Caki2 (cell line): Measurements from ENCODE around the gene SPOCK1. TPM values are rescaled to one million over a fixed set of nuclear protein-coding genes. Genes with fewer than 3 reads are reported as not detected.
"Not testable (repeated sequence)": the region's sequence is repeated elsewhere in the genome, so short reads cannot be mapped to it uniquely, and the experiment has no call there.

Experiments
- DNase-seq: peaks from one replicate; pipeline ENCODE4 v3.0.0-alpha.2; 2015; ENCODE audit warnings: low read depth
- in situ Hi-C: cut with HindIII; loops from 2 replicates; pipeline ENCODE4 v1.10.0; 2016; ENCODE audit warnings: low sequenced_read_pairs, low pct_unique_long_range_greater_than_20kb, mixed read lengths
- total RNA-seq: library from RNA; depleted of rRNA; stranded (reverse); fragments of >200 nt; shearing (Covaris generic); gene quantifications from 2 replicates; pipeline ENCODE4 v1.2.3, GENCODE V29; 2014; ENCODE audit warnings: low replicate concordance

SPOCK1 gene
- total RNA-seq, 1 experiment from 2014 or later, result 25.6 TPM

GRCh38 chr5:137410234-137411010, 88.7 kb downstream of the SPOCK1 start:
- in situ Hi-C loops, result no loop called here

GRCh38 chr5:137409736-137410135, 89.4 kb downstream of the SPOCK1 start:
- in situ Hi-C loops, result no loop called here
- no peak for DNase-seq

More at GRCh38 chr5:137410234-137411010, 88.7 kb downstream of the SPOCK1 start:
- DNase-seq, result no peak

- in situ Hi-C loops, result no loop called here
Observed at GRCh38 chr5:137407090-137407489, 92.0 kb downstream of the SPOCK1 start.

DNA sequence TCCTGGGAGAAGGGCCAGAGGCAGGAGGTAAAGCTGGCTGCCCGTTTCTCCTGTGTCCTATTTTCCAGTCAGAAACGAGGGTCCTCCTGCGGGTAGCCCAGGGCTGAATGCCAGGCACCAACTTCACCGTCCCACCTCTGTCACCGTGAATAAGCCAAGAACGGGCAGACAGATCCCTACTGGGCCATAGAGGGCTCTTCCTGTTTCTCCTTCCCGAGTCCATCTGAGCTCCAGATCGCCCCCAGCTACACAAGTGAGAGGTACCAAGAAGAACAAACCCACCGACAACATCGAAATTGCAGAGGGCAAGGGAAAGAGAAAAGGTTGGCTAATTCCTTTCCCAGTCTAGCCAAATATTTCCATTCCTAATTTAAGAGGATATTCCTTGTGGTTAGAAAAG, 93.7 kb downstream of the SPOCK1 start:
- DNase-seq, result no peak
- in situ Hi-C loops, result no loop called here

More at GRCh38 chr5:137407090-137407489, 92.0 kb downstream of the SPOCK1 start:
- no peak for DNase-seq

- no peak for DNase-seq
- in situ Hi-C loops, result no loop called here
Observed at GRCh38 chr5:137403869-137404268, 95.3 kb downstream of the SPOCK1 start.

DNA sequence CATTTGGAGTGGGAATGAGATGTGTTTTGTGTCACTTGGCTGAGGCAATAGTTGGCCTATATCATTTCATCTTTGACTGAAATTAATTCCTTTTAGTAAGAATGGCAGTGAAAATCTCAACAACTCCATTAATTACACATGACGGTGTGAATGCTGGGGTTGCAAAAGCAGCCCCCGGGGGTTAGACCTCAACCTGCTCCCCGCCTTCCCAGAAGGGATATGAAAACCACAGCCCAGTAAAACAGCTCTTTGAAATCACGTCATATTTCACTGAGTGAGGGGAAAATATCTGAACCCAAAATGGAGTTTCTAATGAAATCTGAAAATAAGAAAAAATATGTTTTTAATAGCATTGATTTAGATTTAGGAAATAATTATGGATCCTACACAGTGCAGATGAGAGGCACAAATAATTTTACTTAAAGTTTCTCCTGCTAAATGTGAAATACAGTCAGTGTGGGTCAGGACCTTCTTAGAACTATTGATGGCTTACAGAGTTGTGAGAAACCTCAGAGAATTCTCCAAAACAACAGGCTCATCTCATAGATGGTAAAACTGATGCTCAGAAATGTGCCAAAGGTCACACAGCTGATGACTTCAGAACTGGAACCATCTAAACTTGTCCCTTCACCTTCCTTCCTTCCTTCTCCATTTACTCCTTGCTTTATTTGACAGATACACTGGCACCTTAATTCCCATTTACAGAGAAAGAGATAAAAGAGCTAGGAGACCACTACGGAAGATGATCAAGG, 96.5 kb downstream of the SPOCK1 start:
- in situ Hi-C loops, result no loop called here
- DNase-seq, result no peak

GRCh38 chr5:137401946-137402345, 97.2 kb downstream of the SPOCK1 start:
- DNase-seq, result no peak
- in situ Hi-C loops, result no loop called here

GRCh38 chr5:137400571-137400970, 98.6 kb downstream of the SPOCK1 start:
- in situ Hi-C loops, result no loop called here
- no peak for DNase-seq

- no peak for DNase-seq
- in situ Hi-C loops, result no loop called here
Observed at GRCh38 chr5:137399911-137400310, 99.2 kb downstream of the SPOCK1 start.

- no peak for DNase-seq
- in situ Hi-C loops, result no loop called here
Observed at GRCh38 chr5:137398751-137399150, 100.4 kb downstream of the SPOCK1 start.

- in situ Hi-C loops, result no loop called here
- DNase-seq, result no peak
Observed at GRCh38 chr5:137398154-137398553, 101.0 kb downstream of the SPOCK1 start.

- in situ Hi-C loops, result no loop called here
- peak; percentile 91 for DNase-seq
Observed at GRCh38 chr5:137395011-137395755, 103.9 kb downstream of the SPOCK1 start.

- DNase-seq, result no peak
- in situ Hi-C loops, result no loop called here
Observed at GRCh38 chr5:137394380-137394779, 104.7 kb downstream of the SPOCK1 start.

GRCh38 chr5:137393196-137393993, 105.7 kb downstream of the SPOCK1 start:
- DNase-seq, result peak; percentile 4
- in situ Hi-C loops, result no loop called here

DNA sequence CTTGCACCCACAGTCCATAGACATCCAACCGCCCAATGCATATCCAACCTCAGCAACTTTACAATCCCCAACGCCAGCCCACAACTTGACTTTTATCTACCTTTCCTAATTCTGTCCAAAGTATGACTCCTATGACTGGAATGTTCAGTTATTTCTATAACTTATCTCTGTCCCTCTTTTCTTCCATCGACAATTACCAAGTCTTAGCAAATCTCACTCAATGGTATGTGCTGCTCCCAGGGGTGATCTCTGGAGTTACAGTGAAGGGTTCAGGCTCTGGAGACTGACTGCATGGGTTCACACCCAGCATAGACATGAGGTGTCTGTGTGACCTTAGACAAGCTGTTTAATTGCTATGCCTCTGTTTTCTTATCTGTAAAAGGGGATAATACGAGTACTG, 106.9 kb downstream of the SPOCK1 start:
- in situ Hi-C loops, result no loop called here
- DNase-seq, result no peak

DNA sequence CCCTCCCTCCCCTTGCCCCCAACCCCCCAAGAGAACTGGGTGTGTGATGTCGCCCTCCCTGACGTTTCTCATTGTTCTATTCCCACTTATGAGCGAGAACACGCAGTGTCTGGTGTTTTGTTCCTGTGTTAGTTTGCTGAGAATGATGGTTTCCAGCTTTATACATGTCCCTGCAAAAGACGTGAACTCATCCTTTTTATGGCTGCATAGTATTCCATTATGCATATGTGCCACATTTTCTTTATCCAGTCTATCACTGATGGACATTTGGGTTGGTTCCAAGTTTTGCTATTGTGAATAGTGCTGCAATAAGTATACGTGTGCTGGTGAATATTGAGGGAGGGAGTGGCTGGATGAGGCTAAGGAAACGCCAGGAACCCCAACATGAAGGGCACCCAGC, 108.1 kb downstream of the SPOCK1 start:
- in situ Hi-C loops, result not testable (repeated sequence)

DNA sequence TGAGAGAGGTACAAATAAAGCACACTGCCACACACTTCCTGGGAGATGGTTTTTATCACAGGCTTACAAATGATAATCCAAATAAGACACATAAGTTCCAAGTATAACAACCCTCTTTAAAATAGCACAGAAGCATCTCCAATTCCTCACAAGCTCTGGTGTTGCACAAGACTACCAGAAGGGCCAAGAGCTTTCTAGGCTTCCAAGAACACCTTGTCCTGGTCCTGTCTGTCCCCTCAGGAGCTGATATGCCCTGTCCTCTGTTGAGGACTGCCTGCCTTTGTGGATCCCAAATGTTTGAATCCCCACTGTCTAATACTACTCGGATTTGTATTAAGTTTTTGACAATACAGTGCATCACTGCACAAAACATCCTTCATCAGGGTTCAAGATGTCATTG, 110.1 kb downstream of the SPOCK1 start:
- DNase-seq, result no peak
- in situ Hi-C loops, result no loop called here

More for the DNA sequence above, 108.1 kb downstream of the SPOCK1 start:
- DNase-seq, result not testable (repeated sequence)

- no peak for DNase-seq
- in situ Hi-C loops, result no loop called here
Observed at GRCh38 chr5:137385064-137385463, 114.1 kb downstream of the SPOCK1 start.
